Measurements from ENCODE around the gene ARL4D.

The ARL4D gene

GRCh38 chr17:43396491-43397060 lies 2.2 kb upstream of the ARL4D start:
- TF ChIP-seq, protein P1, sequence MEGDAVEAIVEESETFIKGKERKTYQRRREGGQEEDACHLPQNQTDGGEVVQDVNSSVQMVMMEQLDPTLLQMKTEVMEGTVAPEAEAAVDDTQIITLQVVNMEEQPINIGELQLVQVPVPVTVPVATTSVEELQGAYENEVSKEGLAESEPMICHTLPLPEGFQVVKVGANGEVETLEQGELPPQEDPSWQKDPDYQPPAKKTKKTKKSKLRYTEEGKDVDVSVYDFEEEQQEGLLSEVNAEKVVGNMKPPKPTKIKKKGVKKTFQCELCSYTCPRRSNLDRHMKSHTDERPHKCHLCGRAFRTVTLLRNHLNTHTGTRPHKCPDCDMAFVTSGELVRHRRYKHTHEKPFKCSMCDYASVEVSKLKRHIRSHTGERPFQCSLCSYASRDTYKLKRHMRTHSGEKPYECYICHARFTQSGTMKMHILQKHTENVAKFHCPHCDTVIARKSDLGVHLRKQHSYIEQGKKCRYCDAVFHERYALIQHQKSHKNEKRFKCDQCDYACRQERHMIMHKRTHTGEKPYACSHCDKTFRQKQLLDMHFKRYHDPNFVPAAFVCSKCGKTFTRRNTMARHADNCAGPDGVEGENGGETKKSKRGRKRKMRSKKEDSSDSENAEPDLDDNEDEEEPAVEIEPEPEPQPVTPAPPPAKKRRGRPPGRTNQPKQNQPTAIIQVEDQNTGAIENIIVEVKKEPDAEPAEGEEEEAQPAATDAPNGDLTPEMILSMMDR (IDR thresholded peaks at IDR 0.05) = no peak
- DNase-seq (ENCODE audit: low spot score) = no peak
- Histone ChIP-seq H3K27ac (no peak overlapping the region), H3K4me3 (no peak overlapping the region)

- H3K4me3 ChIP-seq = peak overlapping the region; percentile 97
- DNase-seq (ENCODE audit: low spot score) = no peak
- TF ChIP-seq, protein P1 (IDR thresholded peaks at IDR 0.05) = no peak
- H3K27ac ChIP-seq = peak overlapping the region; percentile 78 to 97
Measured at GRCh38 chr17:43399839-43400328, 1.1 kb downstream of the ARL4D start.

DNA sequence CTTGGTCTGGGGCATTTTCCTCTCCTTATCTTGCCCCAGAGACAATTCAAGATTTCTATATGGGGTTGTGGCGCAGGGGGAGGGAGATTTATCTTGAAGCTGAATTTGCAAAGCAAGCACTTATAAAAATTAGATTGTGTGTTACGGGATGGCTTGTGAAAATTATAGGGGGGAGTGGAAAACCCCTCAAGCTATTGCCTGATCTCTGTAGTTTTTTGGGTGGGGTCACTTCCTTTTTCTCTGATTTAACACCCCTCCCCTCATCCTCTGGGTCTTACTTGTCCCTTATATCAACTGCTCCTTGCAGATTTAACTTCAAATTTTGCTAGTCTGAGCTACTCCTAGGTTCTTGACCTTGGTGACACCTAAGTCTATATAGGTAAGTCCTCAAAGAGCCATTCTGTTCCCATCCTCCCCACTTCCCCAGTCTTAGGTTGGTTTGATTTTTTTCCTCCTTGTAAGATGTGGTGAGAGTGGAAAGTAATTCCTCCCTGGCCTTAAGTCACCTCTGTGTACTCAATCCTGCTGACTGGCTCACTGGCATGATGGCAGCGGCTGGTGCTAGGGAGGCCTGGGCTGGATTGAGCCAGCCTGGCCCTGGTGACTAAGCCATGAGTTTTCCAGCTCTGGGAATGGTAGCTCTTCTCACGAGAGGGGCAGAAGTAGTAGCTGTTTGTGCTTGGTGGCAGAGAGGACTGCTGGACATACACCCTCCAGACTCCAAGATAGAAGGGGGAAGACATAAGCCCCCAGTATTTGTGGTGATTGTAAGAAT lies 2.3 kb downstream of the ARL4D start:
- peak; percentile 85 for DNase-seq (ENCODE audit: low spot score)
- peak overlapping the region; percentile 97 for H3K4me3 ChIP-seq
- H3K27ac ChIP-seq = peak overlapping the region; percentile 54 to 83
- TF ChIP-seq, protein P1 (IDR thresholded peaks at IDR 0.05) = no peak

DNA sequence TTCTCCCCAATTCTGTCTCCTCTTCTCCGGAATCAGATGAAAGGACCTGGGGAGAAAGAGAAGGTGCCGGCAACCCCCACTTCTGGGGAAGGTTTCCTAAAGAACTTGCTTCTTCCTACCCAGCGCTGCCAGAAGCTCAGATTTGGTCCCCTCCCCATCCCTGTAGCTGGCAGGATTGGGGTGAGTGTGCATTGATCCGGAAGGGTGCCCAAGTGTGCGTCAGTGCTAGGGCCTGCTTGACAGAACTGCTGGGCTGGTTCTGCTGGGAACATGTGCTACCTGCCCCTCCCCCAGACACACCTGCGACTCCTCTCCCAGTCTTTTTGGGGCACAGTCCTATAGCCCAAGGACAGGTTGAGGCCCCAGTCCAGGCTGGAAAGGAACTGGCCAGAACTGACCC lies 3.3 kb downstream of the ARL4D start:
- peak overlapping the region; percentile 97 for H3K4me3 ChIP-seq
- peak overlapping the region in 1 of 2 donors; percentile 83 for H3K27ac ChIP-seq
- no peak for DNase-seq (ENCODE audit: low spot score)
- TF ChIP-seq, protein P1 (IDR thresholded peaks at IDR 0.05) = no peak

DNA sequence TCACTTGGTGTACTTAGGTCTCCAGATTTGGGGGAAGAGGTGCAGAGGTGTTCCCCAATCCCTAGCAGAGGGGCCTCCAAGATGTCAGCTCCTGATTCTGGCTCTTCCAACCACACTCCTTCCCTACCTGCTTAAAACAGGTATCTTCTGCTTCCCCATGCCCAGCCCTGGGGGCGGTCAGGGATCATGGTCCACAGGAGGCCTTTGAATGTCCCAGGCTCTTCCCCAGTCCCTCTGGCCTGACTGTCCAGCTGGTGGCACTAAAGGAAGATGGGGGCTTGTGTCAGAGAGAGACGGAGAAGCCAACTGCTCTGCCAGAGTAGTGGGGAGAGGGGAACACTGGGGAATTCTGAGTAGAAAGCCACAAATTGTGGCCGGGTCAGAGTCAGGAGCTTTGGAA lies 3.8 kb downstream of the ARL4D start:
- TF ChIP-seq, protein P1 (IDR thresholded peaks at IDR 0.05) = no peak
- H3K27ac ChIP-seq = peak overlapping the region in 1 of 2 donors; percentile 83
- no peak overlapping the region for H3K4me3 ChIP-seq
- DNase-seq (ENCODE audit: low spot score) = no peak

- Histone ChIP-seq H3K4me3 (no peak overlapping the region), H3K27ac (peak overlapping the region in 1 of 2 donors; percentile 21)
- TF ChIP-seq, protein P1 (IDR thresholded peaks at IDR 0.05) = no peak
- no peak for DNase-seq (ENCODE audit: low spot score)
Measured at GRCh38 chr17:43403846-43404245, 5.1 kb downstream of the ARL4D start.

DNA sequence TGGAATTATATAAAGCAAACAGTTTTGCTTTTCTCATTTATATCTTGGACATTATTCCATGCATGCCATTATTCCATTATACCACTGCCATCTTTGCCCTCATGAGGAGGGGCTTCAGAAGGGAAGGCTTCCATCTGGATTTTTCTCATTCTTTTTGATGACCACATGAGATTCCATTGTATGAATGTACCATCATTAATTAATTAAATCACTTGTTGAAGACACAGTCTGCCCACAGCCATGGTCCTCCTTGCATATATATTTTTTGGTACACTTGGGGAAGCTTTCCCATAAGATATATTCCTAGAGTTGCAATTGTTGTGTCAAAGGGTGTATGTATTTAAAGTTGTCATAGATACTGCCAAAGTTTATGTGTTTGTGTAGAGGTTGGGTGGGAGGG lies 7.1 kb downstream of the ARL4D start:
- no peak for DNase-seq (ENCODE audit: low spot score)
- TF ChIP-seq, protein P1 (IDR thresholded peaks at IDR 0.05) = no peak

More for the DNA sequence above, 7.1 kb downstream of the ARL4D start:
- no peak overlapping the region for H3K27ac ChIP-seq
- no peak overlapping the region for H3K4me3 ChIP-seq
